ENCODE data around the gene TNFRSF6B. TPM values are rescaled to one million over a fixed set of nuclear protein-coding genes. Genes with fewer than 3 reads are reported as not detected.

TNFRSF6B gene
- total RNA-seq, 1 experiment from 2014 or later: not detected

GRCh38 chr20:63745961-63746731, 49.7 kb downstream of the TNFRSF6B start:
- Histone ChIP-seq H3K4me1 (replicated peaks; ENCODE audit: insufficient read depth) (peaks cover 8% of the 10 kb centered on the region), H3K36me3 (ENCODE audit: low read depth) (no peaks in the 10 kb centered on the region), H3K27me3 (ENCODE audit: insufficient read depth, low read depth) (no peaks in the 10 kb centered on the region), H3K27ac (no peak overlapping the region), H3K79me2 (ENCODE audit: low read depth) (peaks cover 9% of the 10 kb centered on the region; the same call in 1 of the 2 replicates), H2AFZ (no peak overlapping the region), H4K20me1 (ENCODE audit: insufficient read depth) (peaks cover 5% of the 10 kb centered on the region; the same call in 1 of the 2 replicates), H3K4me3 (no peak overlapping the region), H3K9me3 (ENCODE audit: insufficient read depth, low read depth) (no peaks in the 10 kb centered on the region), H3K4me2 (no peak overlapping the region), H3F3A (ENCODE audit: insufficient read depth, low read depth) (peaks cover 39% of the 10 kb centered on the region; the same call in 1 of the 2 replicates), H3K9me2 (ENCODE audit: insufficient read depth) (no peaks in the 10 kb centered on the region)
- no TSS peak for BruUV-seq (replicated peaks)
- TF ChIP-seq EZH2 (IDR thresholded peaks at IDR 0.05; ENCODE audit: low read depth): no peak
- TF ChIP-seq CTCF (conservative IDR thresholded peaks at IDR 0.05): no peak
- no peak for DNase-seq
- POLR2A ChIA-PET (ENCODE audit: unreplicated experiment): no interaction called here
- CTCF ChIA-PET: interaction anchor here (0.7 kb wide), 1 partner anchor 39 kb away, joined by 3 read pairs; the partner anchor contains the start of genes ARFRP1 and ZGPAT
- intact Hi-C loops (cut with micrococcal nuclease; ENCODE audit: unreplicated experiment): no loop called here

GRCh38 chr20:63746751-63747315, 50.4 kb downstream of the TNFRSF6B start:
- CTCF ChIA-PET: no interaction called here
- no peak overlapping the region for H3K4me3 ChIP-seq
- H4K20me1 ChIP-seq (ENCODE audit: insufficient read depth): 0 out of 2 replicates have a peak, but pooled peaks cover 5% of the 10 kb centered on the region
- no peak overlapping the region for H3K27ac ChIP-seq
- peaks cover 1% of the 10 kb centered on the region; the same call in 1 of the 2 replicates for H3K4me1 ChIP-seq (replicated peaks; ENCODE audit: insufficient read depth)
- TF ChIP-seq CTCF (conservative IDR thresholded peaks at IDR 0.05): no peak
- TF ChIP-seq EZH2 (IDR thresholded peaks at IDR 0.05; ENCODE audit: low read depth): no peak
- H3K36me3 ChIP-seq (ENCODE audit: low read depth): no peaks in the 10 kb centered on the region
- peaks cover 40% of the 10 kb centered on the region; the same call in 1 of the 2 replicates for H3F3A ChIP-seq (ENCODE audit: insufficient read depth, low read depth)
- H2AFZ ChIP-seq: no peak overlapping the region
- intact Hi-C loops (cut with micrococcal nuclease; ENCODE audit: unreplicated experiment): no loop called here
- no peak for DNase-seq
- no peak overlapping the region for H3K4me2 ChIP-seq
- POLR2A ChIA-PET (ENCODE audit: unreplicated experiment): no interaction called here
- H3K9me2 ChIP-seq (ENCODE audit: insufficient read depth): no peaks in the 10 kb centered on the region
- H3K79me2 ChIP-seq (ENCODE audit: low read depth): peaks cover 2% of the 10 kb centered on the region; the same call in 1 of the 2 replicates
- no peaks in the 10 kb centered on the region for H3K27me3 ChIP-seq (ENCODE audit: insufficient read depth, low read depth)
- no peaks in the 10 kb centered on the region for H3K9me3 ChIP-seq (ENCODE audit: insufficient read depth, low read depth)
- BruUV-seq (replicated peaks): no TSS peak

GRCh38 chr20:63747622-63748069, 51.2 kb downstream of the TNFRSF6B start:
- no peaks in the 10 kb centered on the region for H3K36me3 ChIP-seq (ENCODE audit: low read depth)
- no peak for TF ChIP-seq CTCF (conservative IDR thresholded peaks at IDR 0.05)
- no peak for TF ChIP-seq EZH2 (IDR thresholded peaks at IDR 0.05; ENCODE audit: low read depth)
- H3K4me1 ChIP-seq (replicated peaks; ENCODE audit: insufficient read depth): no peaks in the 10 kb centered on the region
- no peaks in the 10 kb centered on the region for H3K79me2 ChIP-seq (ENCODE audit: low read depth)
- POLR2A ChIA-PET (ENCODE audit: unreplicated experiment): interaction anchor here (0.5 kb wide), 1 partner anchor 1048 kb away, joined by 4 read pairs; no protein-coding TSS in a partner anchor
- peaks cover 40% of the 10 kb centered on the region; the same call in 1 of the 2 replicates for H3F3A ChIP-seq (ENCODE audit: insufficient read depth, low read depth)
- H3K9me2 ChIP-seq (ENCODE audit: insufficient read depth): no peaks in the 10 kb centered on the region
- H3K4me3 ChIP-seq: no peak overlapping the region
- no peak for DNase-seq
- H3K4me2 ChIP-seq: no peak overlapping the region
- CTCF ChIA-PET: no interaction called here
- intact Hi-C loops (cut with micrococcal nuclease; ENCODE audit: unreplicated experiment): no loop called here
- H4K20me1 ChIP-seq (ENCODE audit: insufficient read depth): 0 out of 2 replicates have a peak, but pooled peaks cover 5% of the 10 kb centered on the region
- H2AFZ ChIP-seq: no peak overlapping the region
- no peaks in the 10 kb centered on the region for H3K27me3 ChIP-seq (ENCODE audit: insufficient read depth, low read depth)
- no peaks in the 10 kb centered on the region for H3K9me3 ChIP-seq (ENCODE audit: insufficient read depth, low read depth)
- no peak overlapping the region for H3K27ac ChIP-seq
- no TSS peak for BruUV-seq (replicated peaks)

Other genes with a start within 250 kb of the TNFRSF6B start
- gene KCNQ2, start 224.0 kb upstream of the TNFRSF6B start, total RNA-seq (2021): 0.30 TPM in 1 of 2 replicates, not detected in the other
- gene EEF1A2, start 197.6 kb upstream of the TNFRSF6B start, total RNA-seq (2021): 75.2 and 90.2 TPM in 2 replicates
- 243 and 253 TPM in 2 replicates for gene PPDPF, start 175.9 kb upstream of the TNFRSF6B start, total RNA-seq (2021)
- gene PTK6, start 159.3 kb upstream of the TNFRSF6B start, total RNA-seq (2021): 12.9 and 13.3 TPM in 2 replicates
- 1.2 TPM in 2 replicates for gene SRMS, start 148.9 kb upstream of the TNFRSF6B start, total RNA-seq (2021)
- 7.7 and 10.6 TPM in 2 replicates for gene FNDC11, start 142.5 kb upstream of the TNFRSF6B start, total RNA-seq (2021)
- gene HELZ2, start 122.4 kb upstream of the TNFRSF6B start, total RNA-seq (2021): 33.7 and 52.6 TPM in 2 replicates
- 18.9 and 19.3 TPM in 2 replicates for gene GMEB2, start 69.6 kb upstream of the TNFRSF6B start, total RNA-seq (2021)
- 24.3 and 24.4 TPM in 2 replicates for gene STMN3, start 43.2 kb upstream of the TNFRSF6B start, total RNA-seq (2021)
- gene RTEL1, start 38.3 kb upstream of the TNFRSF6B start, total RNA-seq (2021): 36.0 and 37.4 TPM in 2 replicates
- 59.1 and 71.1 TPM in 2 replicates for gene ARFRP1, start 11.3 kb downstream of the TNFRSF6B start, total RNA-seq (2021)
- gene ZGPAT, start 11.4 kb downstream of the TNFRSF6B start, total RNA-seq (2021): 27.2 and 31.4 TPM in 2 replicates
- 18.7 and 24.8 TPM in 2 replicates for gene LIME1, start 40.0 kb downstream of the TNFRSF6B start, total RNA-seq (2021)
- gene SLC2A4RG, start 43.1 kb downstream of the TNFRSF6B start, total RNA-seq (2021): 167 and 233 TPM in 2 replicates
- gene ZBTB46, start 134.6 kb downstream of the TNFRSF6B start, total RNA-seq (2021): 3.6 and 4.9 TPM in 2 replicates
- gene ABHD16B, start 164.8 kb downstream of the TNFRSF6B start, total RNA-seq (2021): not detected in 2 replicates
- 149 and 158 TPM in 2 replicates for gene TPD52L2, start 168.6 kb downstream of the TNFRSF6B start, total RNA-seq (2021)
- 47.0 and 48.1 TPM in 2 replicates for gene DNAJC5, start 198.5 kb downstream of the TNFRSF6B start, total RNA-seq (2021)

All from PC-9 (cell line).